Common myeloid progenitor, CD34-positive (primary cell): ENCODE results near the gene NOP14. TPM values are rescaled to one million over a fixed set of nuclear protein-coding genes. Genes with fewer than 3 reads are reported as not detected.

ENCODE experiments used
- CTCF ChIA-PET: fragments of 350-600 bp; sonication (Branson Sonifier 250); formaldehyde crosslinking; loops from one replicate; lab custom pipeline; 2021; ENCODE audit warnings: antibody characterized with exemption; lab: Charles Lee
- POLR2A ChIA-PET: fragments of 350-600 bp; sonication (Branson Sonifier 250); formaldehyde crosslinking; loops from one replicate; lab custom pipeline; 2021; ENCODE audit warnings: antibody characterized with exemption; lab: Charles Lee
- DNase-seq, 3 donors: peaks; one replicate each; pipeline versions ENCODE4 v3.0.0 to v3.0.0-alpha.2; 2013
- H3K27ac ChIP-seq, 2 experiments: 1 replicate in 1 of 2; 2 replicates in 1 of 2; pipeline ENCODE4 v1.7.0; 2013; ENCODE audit warnings: inconsistent platforms in 2 of 2, low read length in 2 of 2, mild to moderate bottlenecking in 2 of 2, low read depth in 1 of 2, moderate library complexity in 1 of 2; ENCODE audit not compliant: severe bottlenecking in 2 of 2, insufficient read depth in 1 of 2, poor library complexity in 1 of 2
- H3K27me3 ChIP-seq, 5 experiments: replicated peaks in 2 of 5; 1 replicate in 3 of 5; 2 replicates in 2 of 5; pipeline versions ENCODE4 v1.6.1 to v1.7.0; 2013; ENCODE audit warnings: low read length in 4 of 5, mild to moderate bottlenecking in 2 of 5, moderate library complexity in 2 of 5, inconsistent platforms in 1 of 5; ENCODE audit not compliant: insufficient read depth in 5 of 5, control insufficient read depth in 4 of 5
- H3K36me3 ChIP-seq, 4 experiments: 1 replicate in 2 of 4; 2 replicates in 2 of 4; pipeline versions ENCODE4 v1.6.1 to v1.7.0; 2013; ENCODE audit warnings: low read length in 3 of 4, control low read depth in 1 of 4, mild to moderate bottlenecking in 1 of 4; ENCODE audit not compliant: control insufficient read depth in 4 of 4, insufficient read depth in 4 of 4
- H3K4me1 ChIP-seq, 4 experiments: 1 replicate in 3 of 4; 2 replicates in 1 of 4; pipeline versions ENCODE4 v1.6.1 to v1.7.1; 2013; ENCODE audit warnings: low read length in 3 of 4, mild to moderate bottlenecking in 3 of 4, control low read depth in 1 of 4, inconsistent platforms in 1 of 4, moderate library complexity in 1 of 4; ENCODE audit not compliant: control insufficient read depth in 4 of 4, insufficient read depth in 4 of 4; ENCODE audit errors: control extremely low read depth in 1 of 4
- H3K4me3 ChIP-seq, 7 experiments: 1 replicate in 4 of 7; 2 replicates in 3 of 7; pipeline versions ENCODE4 v1.5.1 to v1.7.0; 2013; ENCODE audit warnings: mild to moderate bottlenecking in 7 of 7, low read length in 6 of 7, moderate library complexity in 6 of 7, inconsistent platforms in 2 of 7, low read depth in 2 of 7, control low read depth in 1 of 7; ENCODE audit not compliant: insufficient read depth in 4 of 7, control insufficient read depth in 1 of 7; ENCODE audit errors: extremely low read depth in 1 of 7
- H3K9me3 ChIP-seq, 5 experiments: 1 replicate in 4 of 5; 2 replicates in 1 of 5; pipeline versions ENCODE4 v1.6.1 to v1.7.1; 2013; ENCODE audit warnings: low read length in 4 of 5, mild to moderate bottlenecking in 2 of 5, inconsistent platforms in 1 of 5, low read depth in 1 of 5, moderate library complexity in 1 of 5; ENCODE audit not compliant: control insufficient read depth in 4 of 5, insufficient read depth in 2 of 5; ENCODE audit errors: control extremely low read depth in 1 of 5
- WGBS: methylation state at CpG from one replicate; pipeline ENCODE4 v1.1.5; 2013; ENCODE audit not compliant: insufficient coverage; 5-methylcytosine and 5-hydroxymethylcytosine counted together
- polyA plus RNA-seq: library from polyadenylated mRNA; unstranded; fragments of 120-200 nt; gene quantifications from one replicate; pipeline ENCODE4 v1.2.1, GENCODE V29; 2013

NOP14 gene
- polyA plus RNA-seq = 33.5 TPM

- Histone ChIP-seq H3K27me3 (no peaks in the 10 kb centered on the region), H3K27ac (peak within 1 kb of the TSS; percentile 54 to 89), H3K9me3 (no peaks in the 10 kb centered on the region), H3K4me1 (peaks cover 8 to 35% (median 28%) of the 10 kb centered on the region in 4 experiments), H3K4me3 (peak within 1 kb of the TSS; percentile 62 to 91 (median 73)), H3K36me3 (peaks cover 0 to 14% (median 6%) of the 10 kb centered on the region in 4 experiments)
- peak; percentile 99 to 100 (median 99) for DNase-seq
- POLR2A ChIA-PET = interaction anchor here (0.6 to 1.9 kb wide), 4 partner anchors 9 to 165 kb away, joined by 3 to 5 read pairs (median 3); no protein-coding TSS in a partner anchor
- CTCF ChIA-PET = interaction anchor here (0.7 to 8.1 kb wide), 11 partner anchors 10 to 82 kb away, joined by 3 to 51 read pairs (median 4); no protein-coding TSS in a partner anchor
- WGBS = under 1% methylated on average over 84 of the region's 105 CpGs
These were observed at the start of gene NOP14, which contains the start of gene GRK4 for GRCh38 chr4:2963175-2963965. TSS of gene NOP14 (minus strand) at chr4:2963406. CDS start at chr4:2963319, 87 bp downstream. TSS of gene GRK4 (plus strand) at chr4:2963571. CDS start at chr4:2964071, 500 bp downstream.

GRCh38 chr4:3011456-3012220 is 48.4 kb upstream of the NOP14 start:
- H3K27ac ChIP-seq = no peak overlapping the region
- DNase-seq = no peak
- POLR2A ChIA-PET = no interaction called here

GRCh38 chr4:3010998-3011397 is 47.8 kb upstream of the NOP14 start:
- no peak for DNase-seq
- CTCF ChIA-PET = no interaction called here
- 100% methylated on average over 1 of the region's 5 CpGs for WGBS

More at GRCh38 chr4:3011456-3012220, 48.4 kb upstream of the NOP14 start:
- Histone ChIP-seq H3K9me3 (no peaks in the 10 kb centered on the region), H3K27me3 (no peaks in the 10 kb centered on the region), H3K4me1 (no peaks in the 10 kb centered on the region), H3K36me3 (no peaks in the 10 kb centered on the region), H3K4me3 (no peak overlapping the region)
- CTCF ChIA-PET = no interaction called here
- 96% methylated on average over 16 of the region's 17 CpGs for WGBS

GRCh38 chr4:3010577-3010976 is 47.4 kb upstream of the NOP14 start:
- H3K27me3 ChIP-seq = no peaks in the 10 kb centered on the region
- H3K4me1 ChIP-seq = no peaks in the 10 kb centered on the region
- no peaks in the 10 kb centered on the region for H3K9me3 ChIP-seq
- no peaks in the 10 kb centered on the region for H3K36me3 ChIP-seq
- no peak overlapping the region for H3K4me3 ChIP-seq
- ChIA-PET CTCF (no interaction called here), POLR2A (interaction anchor here (0.5 kb wide), 1 partner anchor 21 kb away, joined by 3 read pairs; no protein-coding TSS in a partner anchor)
- WGBS = 92% methylated on average over 1 of the region's 2 CpGs
- no peak overlapping the region for H3K27ac ChIP-seq
- DNase-seq = no peak

More at GRCh38 chr4:3010998-3011397, 47.8 kb upstream of the NOP14 start:
- Histone ChIP-seq H3K4me1 (no peaks in the 10 kb centered on the region), H3K27me3 (no peaks in the 10 kb centered on the region), H3K36me3 (no peaks in the 10 kb centered on the region), H3K27ac (no peak overlapping the region), H3K4me3 (no peak overlapping the region), H3K9me3 (no peaks in the 10 kb centered on the region)
- POLR2A ChIA-PET = no interaction called here

GRCh38 chr4:3009422-3009821 is 46.2 kb upstream of the NOP14 start:
- no peak overlapping the region for H3K27ac ChIP-seq
- H3K27me3 ChIP-seq = no peaks in the 10 kb centered on the region
- ChIA-PET CTCF (interaction anchor here (0.9 to 1.2 kb wide), 3 partner anchors 13 to 29 kb away, joined by 3 to 4 read pairs (median 3); no protein-coding TSS in a partner anchor), POLR2A (no interaction called here)
- H3K9me3 ChIP-seq = no peaks in the 10 kb centered on the region
- DNase-seq = peak; percentile 17 to 34 (median 32)
- no peaks in the 10 kb centered on the region for H3K4me1 ChIP-seq
- H3K4me3 ChIP-seq = no peak overlapping the region
- H3K36me3 ChIP-seq = no peaks in the 10 kb centered on the region
- WGBS = 87% methylated on average over 6 of the region's 7 CpGs

- H3K4me1 ChIP-seq = no peaks in the 10 kb centered on the region
- no peaks in the 10 kb centered on the region for H3K36me3 ChIP-seq
- WGBS = 100% methylated on average over 1 of the region's 2 CpGs
- no peak for DNase-seq
- ChIA-PET CTCF (interaction anchor here (1.1 to 1.4 kb wide), 2 partner anchors 30 to 34 kb away, joined by 3 read pairs; no protein-coding TSS in a partner anchor), POLR2A (interaction anchor here (0.6 kb wide), 1 partner anchor 66 kb away, joined by 5 read pairs; no protein-coding TSS in a partner anchor)
- no peaks in the 10 kb centered on the region for H3K9me3 ChIP-seq
- no peak overlapping the region for H3K27ac ChIP-seq
- H3K27me3 ChIP-seq = no peaks in the 10 kb centered on the region
- H3K4me3 ChIP-seq = no peak overlapping the region
These were observed 44.5 kb upstream of the NOP14 start for GRCh38 chr4:3007724-3008123.
